DOHH2 (cell line): ENCODE results near the gene ANTXR1.

Experiments
- H3F3A ChIP-seq: fragments of 200-600 bp; sonication (generic), shearing (Covaris generic); 2 replicates; pipeline ENCODE4 v1.6.0; 2016; ENCODE audit warnings: antibody characterized with exemption, mild to moderate bottlenecking; ENCODE audit not compliant: control insufficient read depth, insufficient read depth
- H3K27ac ChIP-seq: fragments of 200-600 bp; sonication (generic); 2 replicates; pipeline ENCODE4 v1.5.1; 2014; ENCODE audit warnings: low read depth, mild to moderate bottlenecking, low read length, moderate library complexity
- H3K27me3 ChIP-seq: fragments of 200-600 bp; sonication (generic); 2 replicates; pipeline ENCODE4 v1.6.1; 2014; ENCODE audit warnings: mild to moderate bottlenecking, low read length, mixed read lengths; ENCODE audit not compliant: control insufficient read depth
- H3K36me3 ChIP-seq: fragments of 200-600 bp; sonication (generic); 2 replicates; pipeline ENCODE4 v1.6.1; 2014; ENCODE audit warnings: mild to moderate bottlenecking, low read length, moderate library complexity, mixed read lengths; ENCODE audit not compliant: control insufficient read depth
- H3K4me1 ChIP-seq: fragments of 200-600 bp; sonication (generic); 2 replicates; pipeline ENCODE4 v1.6.1; 2014; ENCODE audit warnings: mild to moderate bottlenecking, low read length, mixed read lengths; ENCODE audit not compliant: control insufficient read depth
- H3K4me2 ChIP-seq: fragments of 200-600 bp; sonication (generic); 2 replicates; pipeline ENCODE4 v1.6.0; 2014; ENCODE audit warnings: mild to moderate bottlenecking, low read length, moderate library complexity
- H3K4me3 ChIP-seq: fragments of 200-600 bp; sonication (generic); 2 replicates; pipeline ENCODE4 v1.5.1; 2014; ENCODE audit warnings: mild to moderate bottlenecking, low read length, mixed read lengths
- H3K79me2 ChIP-seq: fragments of 200-600 bp; sonication (generic); 2 replicates; pipeline ENCODE4 v1.6.1; 2014; ENCODE audit warnings: mild to moderate bottlenecking, low read length, mixed read lengths; ENCODE audit not compliant: control insufficient read depth
- H3K9me2 ChIP-seq: fragments of 200-600 bp; sonication (generic); replicated peaks from 2 replicates; pipeline ENCODE4 v1.6.1; 2014; ENCODE audit warnings: mild to moderate bottlenecking, low read length, mixed read lengths; ENCODE audit not compliant: control insufficient read depth
- H3K9me3 ChIP-seq: fragments of 200-600 bp; sonication (generic); 2 replicates; pipeline ENCODE4 v1.6.1; 2014; ENCODE audit warnings: antibody characterized with exemption, low read length, mixed read lengths; ENCODE audit not compliant: control insufficient read depth, insufficient read depth
- H4K20me1 ChIP-seq: fragments of 200-600 bp; sonication (generic); 2 replicates; pipeline ENCODE4 v1.6.0; 2014; ENCODE audit warnings: low read depth, mild to moderate bottlenecking, antibody characterized with exemption, low read length, moderate library complexity; ENCODE audit not compliant: control insufficient read depth, insufficient read depth
- EZH2phosphoT487 ChIP-seq: fragments of 200-600 bp; sonication (generic); IDR thresholded peaks from 2 replicates; pipeline ENCODE4 v1.6.1; 2017; ENCODE audit warnings: borderline replicate concordance, mild to moderate bottlenecking, antibody characterized with exemption, low read length, moderate library complexity, mixed read lengths
- TF ChIP-seq, protein P1 (sequence below): fragments of 200-600 bp; sonication (generic); IDR thresholded peaks from one replicate; pipeline ENCODE4 v1.5.1; 2014; ENCODE audit warnings: antibody characterized with exemption, mild to moderate bottlenecking, low read depth, low read length; ENCODE audit not compliant: poor library complexity, severe bottlenecking

The ANTXR1 gene

GRCh38 chr2:69298261-69298660, 285.3 kb downstream of the ANTXR1 start:
- Histone ChIP-seq H3K4me3 (no peak overlapping the region), H3K27ac (no peak overlapping the region), H3K36me3 (no peaks in the 10 kb centered on the region)

DNA sequence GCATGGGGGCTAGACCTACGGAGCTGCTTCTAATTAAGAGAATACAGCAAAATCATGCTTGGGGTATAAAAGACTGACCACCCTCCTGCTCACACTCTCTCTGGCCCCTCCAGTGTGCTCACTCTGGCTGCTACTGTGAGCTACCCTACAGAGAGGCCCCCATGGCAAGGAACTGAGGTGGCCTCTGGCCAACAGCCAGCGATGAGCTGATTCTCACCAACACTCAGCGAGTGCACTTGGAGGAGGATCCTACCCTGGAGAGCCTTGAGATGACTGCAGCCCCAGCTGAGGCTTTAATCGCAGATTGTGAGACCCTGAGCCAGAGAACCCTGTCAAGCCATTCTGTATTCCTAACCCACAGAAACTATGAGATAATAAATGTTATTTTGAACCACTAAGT, 285.9 kb downstream of the ANTXR1 start:
- Histone ChIP-seq H3K27ac (no peak overlapping the region), H3K4me2 (no peak overlapping the region), H3K4me1 (no peaks in the 10 kb centered on the region), H3K9me2 (no peaks in the 10 kb centered on the region), H3K27me3 (peaks cover 16% of the 10 kb centered on the region), H4K20me1 (no peaks in the 10 kb centered on the region), H3K79me2 (no peaks in the 10 kb centered on the region), H3K4me3 (no peak overlapping the region), H3F3A (no peaks in the 10 kb centered on the region), H3K36me3 (no peaks in the 10 kb centered on the region), H3K9me3 (no peaks in the 10 kb centered on the region)
- TF ChIP-seq, protein P1, sequence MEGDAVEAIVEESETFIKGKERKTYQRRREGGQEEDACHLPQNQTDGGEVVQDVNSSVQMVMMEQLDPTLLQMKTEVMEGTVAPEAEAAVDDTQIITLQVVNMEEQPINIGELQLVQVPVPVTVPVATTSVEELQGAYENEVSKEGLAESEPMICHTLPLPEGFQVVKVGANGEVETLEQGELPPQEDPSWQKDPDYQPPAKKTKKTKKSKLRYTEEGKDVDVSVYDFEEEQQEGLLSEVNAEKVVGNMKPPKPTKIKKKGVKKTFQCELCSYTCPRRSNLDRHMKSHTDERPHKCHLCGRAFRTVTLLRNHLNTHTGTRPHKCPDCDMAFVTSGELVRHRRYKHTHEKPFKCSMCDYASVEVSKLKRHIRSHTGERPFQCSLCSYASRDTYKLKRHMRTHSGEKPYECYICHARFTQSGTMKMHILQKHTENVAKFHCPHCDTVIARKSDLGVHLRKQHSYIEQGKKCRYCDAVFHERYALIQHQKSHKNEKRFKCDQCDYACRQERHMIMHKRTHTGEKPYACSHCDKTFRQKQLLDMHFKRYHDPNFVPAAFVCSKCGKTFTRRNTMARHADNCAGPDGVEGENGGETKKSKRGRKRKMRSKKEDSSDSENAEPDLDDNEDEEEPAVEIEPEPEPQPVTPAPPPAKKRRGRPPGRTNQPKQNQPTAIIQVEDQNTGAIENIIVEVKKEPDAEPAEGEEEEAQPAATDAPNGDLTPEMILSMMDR: no peak
- no peak for TF ChIP-seq EZH2phosphoT487

More at GRCh38 chr2:69298261-69298660, 285.3 kb downstream of the ANTXR1 start:
- Histone ChIP-seq H3K27me3 (peaks cover 14% of the 10 kb centered on the region), H3F3A (no peaks in the 10 kb centered on the region), H3K9me3 (no peaks in the 10 kb centered on the region), H4K20me1 (no peaks in the 10 kb centered on the region), H3K79me2 (no peaks in the 10 kb centered on the region), H3K4me2 (no peak overlapping the region), H3K9me2 (no peaks in the 10 kb centered on the region), H3K4me1 (no peaks in the 10 kb centered on the region)
- TF ChIP-seq, protein P1: no peak
